T-helper 2 cell treated with Interferon-gamma antibody and Interleukin-4, amounts not matched to agents 100 ng/mL and 5 ng/mL, for 36 hours (primary cell): ENCODE measurements around the gene KIFAP3. TPM values are rescaled to one million over a fixed set of nuclear protein-coding genes. Genes with fewer than 3 reads are reported as not detected.
"Not testable (repeated sequence)": the region's sequence is repeated elsewhere in the genome, so short reads cannot be mapped to it uniquely, and the experiment has no call there.

Experiments used
- intact Hi-C: fragments of 100-400 bp; cut with micrococcal nuclease; formaldehyde crosslinking; loops from one replicate; pipeline ENCODE4 v1.15.1; 2023
- total RNA-seq: library from RNA; stranded (reverse); gene quantifications from 2 replicates; pipeline ENCODE4 v1.2.3, GENCODE V29; 2022

Gene KIFAP3
- total RNA-seq, 1 donor from 2014 or later: 20.7 TPM

- intact Hi-C loops: loop anchor here (1.0 to 5.0 kb wide), 5 partner anchors 17 to 1387 kb away; partner anchors contain the start of genes FMO4, GORAB, KIFAP3 and SCYL3
These were observed 148.7 kb downstream of the KIFAP3 start for GRCh38 chr1:169925505-169926482.

GRCh38 chr1:169924829-169925228 is 149.7 kb downstream of the KIFAP3 start:
- intact Hi-C loops: loop anchor here (5.0 kb wide), 3 partner anchors 147 to 1387 kb away; partner anchors contain the start of genes FMO4, GORAB and KIFAP3

DNA sequence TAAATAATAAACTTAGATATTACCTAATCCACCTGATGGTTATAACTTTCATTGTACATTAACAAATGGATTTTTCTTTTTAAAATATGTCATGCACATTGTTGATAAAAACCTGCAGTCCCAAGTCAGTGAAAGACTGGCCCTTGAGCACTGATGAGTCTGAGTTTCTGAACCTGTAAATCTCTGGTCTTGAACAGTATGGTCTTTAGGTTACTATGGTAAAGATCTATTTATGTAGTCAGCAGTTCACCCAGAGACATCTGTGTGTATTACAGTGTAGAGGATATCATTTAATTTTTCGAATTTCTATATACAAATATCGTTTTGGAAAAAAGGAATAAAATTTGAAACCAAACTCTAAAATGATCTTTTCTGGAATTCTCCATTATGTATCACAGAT is 150.4 kb downstream of the KIFAP3 start:
- intact Hi-C loops: no loop called here

GRCh38 chr1:169921080-169921479 is 153.4 kb downstream of the KIFAP3 start:
- intact Hi-C loops: no loop called here

DNA sequence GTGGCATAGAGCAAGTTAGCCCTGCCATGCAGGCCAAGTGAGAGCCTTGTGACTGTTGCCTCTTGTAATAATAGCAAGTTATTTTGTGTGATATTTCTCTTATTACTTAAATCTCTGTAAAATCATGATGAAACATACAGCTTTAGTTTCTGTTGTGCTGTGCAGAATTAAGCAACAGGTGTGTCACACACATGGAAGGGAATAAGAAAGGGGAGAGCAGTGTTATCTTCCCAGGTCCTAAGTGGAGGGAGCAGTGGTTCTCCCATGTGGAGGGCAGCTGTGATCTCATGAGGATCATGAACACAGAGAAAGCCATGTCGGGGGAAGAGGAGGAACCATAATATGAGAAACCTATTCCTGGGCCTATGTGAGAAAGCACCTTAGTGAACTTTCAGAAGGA is 155.6 kb downstream of the KIFAP3 start:
- intact Hi-C loops: no loop called here

GRCh38 chr1:169918220-169918619 is 156.3 kb downstream of the KIFAP3 start:
- intact Hi-C loops: not testable (repeated sequence)

DNA sequence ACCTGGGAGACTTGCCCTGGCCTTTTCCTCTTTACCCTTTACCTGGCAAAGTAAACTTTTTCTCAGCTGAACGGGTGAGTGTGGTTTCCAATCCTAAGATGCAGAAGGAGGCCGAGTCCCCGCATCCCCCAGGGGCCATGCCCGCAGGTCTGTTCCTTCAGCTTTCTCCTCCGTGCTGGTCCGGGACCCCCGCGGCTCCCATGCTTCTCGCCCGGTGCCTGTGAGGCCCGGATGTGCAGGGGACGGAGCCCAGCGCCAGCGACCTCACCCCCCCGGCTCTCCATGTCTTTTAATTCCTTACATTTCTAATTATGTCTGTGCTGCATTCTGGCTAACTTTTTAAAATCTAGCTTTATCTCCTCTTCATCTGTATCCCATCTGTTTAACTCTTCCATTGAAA is 159.3 kb downstream of the KIFAP3 start:
- intact Hi-C loops: no loop called here

GRCh38 chr1:169914531-169914930 is 160.0 kb downstream of the KIFAP3 start:
- intact Hi-C loops: no loop called here

DNA sequence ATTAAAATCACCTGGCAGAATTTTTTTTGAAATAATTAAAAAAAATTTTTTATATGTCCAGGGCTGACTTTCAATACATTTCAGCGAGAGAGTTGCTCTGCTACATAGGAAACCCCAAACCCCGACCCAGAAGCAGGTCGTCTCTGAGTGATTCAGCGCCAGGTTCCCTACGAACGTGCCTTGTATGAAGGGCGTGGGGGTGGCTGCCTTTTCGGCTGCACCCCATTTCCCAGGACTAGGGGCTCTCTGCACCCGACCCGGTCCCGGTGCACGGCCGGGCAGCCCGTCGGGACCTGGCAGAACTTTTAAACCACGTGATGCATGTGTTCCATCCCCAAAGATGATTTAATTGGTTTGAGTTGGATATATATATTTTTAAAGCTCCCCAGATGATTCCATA is 165.0 kb downstream of the KIFAP3 start:
- intact Hi-C loops: no loop called here

- intact Hi-C loops: no loop called here
These were observed 167.6 kb downstream of the KIFAP3 start for GRCh38 chr1:169906938-169907337.

- intact Hi-C loops: no loop called here
These were observed 169.7 kb downstream of the KIFAP3 start for GRCh38 chr1:169904834-169905233.

DNA sequence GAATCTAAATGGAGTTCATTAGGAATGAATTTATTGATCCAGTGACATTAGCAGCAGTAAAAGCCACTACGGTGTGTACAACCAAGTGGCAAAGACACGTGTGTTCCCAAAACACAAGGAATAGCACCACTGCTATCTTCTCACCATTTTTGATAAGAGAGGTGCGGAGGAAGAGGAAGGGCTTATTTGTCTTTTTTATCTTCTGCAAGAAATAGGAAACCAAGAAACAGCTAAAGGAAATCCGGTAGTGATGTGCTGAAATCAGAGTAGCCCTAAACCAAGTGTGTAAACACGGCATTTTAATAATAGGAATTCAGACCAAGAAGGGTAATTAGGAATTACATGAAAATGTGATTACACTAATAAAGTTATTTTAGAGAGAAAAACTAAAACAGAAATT is 171.7 kb downstream of the KIFAP3 start:
- intact Hi-C loops: no loop called here

DNA sequence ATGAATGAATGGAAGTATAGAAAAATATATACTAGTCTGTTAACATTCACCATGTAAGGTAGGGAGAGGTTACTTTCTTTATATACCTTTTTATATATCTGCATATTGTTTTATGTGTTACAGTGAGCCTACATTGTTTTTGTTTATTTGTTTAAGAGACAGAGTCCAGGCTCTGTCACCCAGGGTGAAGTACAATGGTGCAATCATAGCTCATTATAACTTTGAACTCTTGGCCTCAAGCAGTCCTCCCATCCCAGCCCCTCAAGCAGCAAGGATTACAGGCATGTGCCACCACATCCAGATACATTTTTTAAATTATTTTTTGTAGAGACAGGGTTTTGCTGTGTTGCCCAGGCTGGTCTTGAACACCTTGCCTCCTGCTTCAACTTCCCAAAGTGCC is 173.4 kb downstream of the KIFAP3 start:
- intact Hi-C loops: no loop called here

GRCh38 chr1:169900571-169900970 is 173.9 kb downstream of the KIFAP3 start:
- intact Hi-C loops: no loop called here

DNA sequence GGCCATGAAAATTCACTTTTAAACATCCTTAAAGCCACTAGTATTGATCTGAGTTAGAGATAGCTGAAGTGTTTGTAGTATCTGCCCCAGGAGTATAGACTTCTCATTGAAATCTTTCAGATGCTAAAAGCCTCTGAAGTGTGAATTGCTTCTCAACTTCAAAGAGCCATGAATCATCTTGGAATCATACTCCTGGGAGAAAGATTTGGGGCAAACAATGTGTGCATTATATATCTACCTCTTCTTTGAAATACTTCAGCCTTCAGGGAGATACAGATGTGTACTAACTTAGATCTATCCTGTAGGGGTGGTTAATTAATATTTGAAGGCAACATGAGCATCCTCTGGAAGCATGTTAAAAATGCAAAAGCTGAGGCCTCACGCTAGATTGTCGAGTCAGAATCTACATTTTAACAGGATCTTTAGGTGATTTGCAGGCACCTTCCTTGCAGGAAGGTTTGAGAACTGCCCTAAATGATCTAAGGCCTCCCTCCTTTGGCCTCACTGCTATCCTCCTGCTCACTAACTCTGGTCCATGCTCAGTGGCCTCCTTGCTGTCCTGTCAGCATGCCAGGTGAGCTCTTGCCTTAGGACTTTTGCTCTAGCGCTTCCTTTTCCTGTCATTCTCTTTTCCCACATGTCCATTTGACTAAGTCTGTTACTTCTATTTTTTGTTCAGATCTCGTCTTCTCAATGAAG is 174.8 kb downstream of the KIFAP3 start:
- intact Hi-C loops: loop anchor here (10.0 kb wide), 1 partner anchor 315 kb away; the partner anchor contains the start of gene F5

- intact Hi-C loops: loop anchor here (10.0 kb wide), 1 partner anchor 311 kb away; the partner anchor contains the start of gene F5
These were observed 178.5 kb downstream of the KIFAP3 start for GRCh38 chr1:169896013-169896412.

- intact Hi-C loops: loop anchor here (1.0 to 10.0 kb wide), 9 partner anchors 182 to 1957 kb away; partner anchors contain the start of genes DCAF6, F5, GORAB and METTL13
These were observed 179.9 kb downstream of the KIFAP3 start for GRCh38 chr1:169894424-169895145.

GRCh38 chr1:169893645-169894423 is 180.7 kb downstream of the KIFAP3 start, which contains the start of gene SCYL3:
Gene SCYL3 (minus strand): TSS chr1:169893896. CDS start chr1:169888840, 5,056 bp downstream.
- intact Hi-C loops: loop anchor here (1.0 to 10.0 kb wide), 13 partner anchors 32 to 1957 kb away; partner anchors contain the start of genes DCAF6, F5, GORAB and KIFAP3

- intact Hi-C loops: loop anchor here (1.0 to 10.0 kb wide), 11 partner anchors 33 to 1956 kb away; partner anchors contain the start of genes DCAF6, F5, KIFAP3 and METTL13
These were observed 181.4 kb downstream of the KIFAP3 start for GRCh38 chr1:169892927-169893644.
